Endodermal cell (in vitro differentiated cells): ENCODE data around the gene VCP. TPM values are rescaled to one million over a fixed set of nuclear protein-coding genes. Genes with fewer than 3 reads are reported as not detected.

Experiments
- DNase-seq: peaks from one replicate; pipeline ENCODE4 v3.0.0-alpha.2; 2017
- H3K27ac ChIP-seq: 2 replicates; pipeline ENCODE4 v1.5.1; 2013; ENCODE audit warnings: mild to moderate bottlenecking, low read depth, low read length, moderate library complexity
- H3K27me3 ChIP-seq: 2 replicates; pipeline ENCODE4 v1.6.1; 2013; ENCODE audit warnings: mild to moderate bottlenecking, low read length, moderate library complexity; ENCODE audit not compliant: insufficient read depth, control insufficient read depth, poor library complexity, severe bottlenecking
- H3K36me3 ChIP-seq: 2 replicates; pipeline ENCODE4 v1.7.0; 2013; ENCODE audit warnings: mild to moderate bottlenecking, low read length, moderate library complexity; ENCODE audit not compliant: control insufficient read depth, insufficient read depth
- H3K4me1 ChIP-seq: one replicate; pipeline ENCODE4 v1.7.0; 2013; ENCODE audit warnings: low read length; ENCODE audit not compliant: control insufficient read depth, insufficient read depth
- H3K4me3 ChIP-seq: 2 replicates; pipeline ENCODE4 v1.5.1; 2013; ENCODE audit warnings: mild to moderate bottlenecking, low read length, moderate library complexity
- H3K9ac ChIP-seq: 2 replicates; pipeline ENCODE4 v1.6.1; 2013; ENCODE audit warnings: mild to moderate bottlenecking, low read length, moderate library complexity; ENCODE audit not compliant: poor library complexity, severe bottlenecking; ENCODE audit errors: extremely low read depth
- H3K9me3 ChIP-seq: 2 replicates; pipeline ENCODE4 v1.6.1; 2013; ENCODE audit warnings: mild to moderate bottlenecking, low read length, moderate library complexity; ENCODE audit not compliant: control insufficient read depth
- H3K27ac Mint-ChIP-seq: 2 replicates; pipeline ENCODE4 v1.8.0; 2020; ENCODE audit warnings: mixed read lengths
- H3K27me3 Mint-ChIP-seq: 2 replicates; pipeline ENCODE4 v1.8.0; 2021; ENCODE audit warnings: mild to moderate bottlenecking, mixed read lengths; ENCODE audit not compliant: insufficient read depth
- H3K36me3 Mint-ChIP-seq: 2 replicates; pipeline ENCODE4 v1.8.0; 2020; ENCODE audit warnings: low read depth, mixed read lengths
- H3K4me1 Mint-ChIP-seq: 2 replicates; pipeline ENCODE4 v1.8.0; 2020; ENCODE audit warnings: mixed read lengths
- H3K4me3 Mint-ChIP-seq: 2 replicates; pipeline ENCODE4 v1.8.0; 2020; ENCODE audit warnings: mild to moderate bottlenecking, moderate library complexity, mixed read lengths
- H3K9me3 Mint-ChIP-seq: 2 replicates; pipeline ENCODE4 v1.8.0; 2020; ENCODE audit warnings: mild to moderate bottlenecking, mixed read lengths
- CTCF ChIP-seq: fragments of 200-600 bp; sonication (generic); conservative IDR thresholded peaks from 2 replicates; pipeline ENCODE4 v1.5.0; 2021; ENCODE audit warnings: antibody characterized with exemption, mild to moderate bottlenecking
- WGBS, 2 experiments: methylation state at CpG; one replicate each; pipeline versions ENCODE4 v1.1.5 to v1.1.7; 2013; ENCODE audit warnings: missing lambda C conversion rate in 2 of 2, mixed read lengths in 1 of 2; ENCODE audit not compliant: insufficient coverage in 1 of 2, insufficient read length in 1 of 2; 5-methylcytosine and 5-hydroxymethylcytosine counted together
- total RNA-seq, 2 donors: library from RNA; stranded (reverse); fragmentation: NEBNext Ultra II Directional in 1 of 2; extraction: Animal tissue kit (Norgen Biotek cat#: 25700) in 1 of 2; gene quantifications; 2 replicates in 1 of 2; 3 replicates in 1 of 2; pipeline ENCODE4 v1.2.1, GENCODE V29; 2021

VCP gene
- total RNA-seq, 2 donors from 2014 or later = 497 to 510 TPM

- TF ChIP-seq CTCF = peak; percentile 68
- Mint-ChIP-seq H3K4me1 (peaks cover 28% of the 10 kb centered on the region), H3K36me3 (peaks cover 70% of the 10 kb centered on the region), H3K4me3 (peak overlapping the region; percentile 97), H3K27ac (peak overlapping the region; percentile 98), H3K9me3 (no peaks in the 10 kb centered on the region), H3K27me3 (no peaks in the 10 kb centered on the region)
- WGBS, 2 experiments = 0% methylated on average over 35 to 79 of the region's 79 CpGs
- Histone ChIP-seq H3K4me1 (no peaks in the 10 kb centered on the region), H3K9me3 (no peaks in the 10 kb centered on the region), H3K27ac (peak overlapping the region; percentile 99), H3K9ac (peak overlapping the region; percentile 99), H3K4me3 (peak overlapping the region; percentile 100), H3K27me3 (no peaks in the 10 kb centered on the region), H3K36me3 (peaks cover 80% of the 10 kb centered on the region)
- DNase-seq = peak; percentile 92
Observed at GRCh38 chr9:35071814-35072460, 488 bp downstream of the VCP start.

GRCh38 chr9:35070823-35071813 is 1.3 kb downstream of the VCP start:
- Mint-ChIP-seq H3K27me3 (no peaks in the 10 kb centered on the region), H3K4me3 (peak overlapping the region; percentile 97), H3K4me1 (peaks cover 28% of the 10 kb centered on the region), H3K9me3 (no peaks in the 10 kb centered on the region), H3K27ac (peak overlapping the region; percentile 98), H3K36me3 (peaks cover 73% of the 10 kb centered on the region)
- no peak for TF ChIP-seq CTCF
- Histone ChIP-seq H3K4me3 (peak overlapping the region; percentile 100), H3K36me3 (peaks cover 80% of the 10 kb centered on the region), H3K9me3 (no peaks in the 10 kb centered on the region), H3K4me1 (no peaks in the 10 kb centered on the region), H3K9ac (peak overlapping the region; percentile 99), H3K27me3 (no peaks in the 10 kb centered on the region), H3K27ac (peak overlapping the region; percentile 99)
- no peak for DNase-seq
- WGBS, 2 experiments = 2 to 4% methylated on average over 18 to 20 of the region's 20 CpGs

- TF ChIP-seq CTCF = no peak
- no peak for DNase-seq
- peaks cover 28% of the 10 kb centered on the region for H3K4me1 Mint-ChIP-seq
- Histone ChIP-seq H3K27me3 (no peaks in the 10 kb centered on the region), H3K4me3 (peak overlapping the region; percentile 100), H3K36me3 (peaks cover 80% of the 10 kb centered on the region), H3K4me1 (no peaks in the 10 kb centered on the region), H3K27ac (no peak overlapping the region), H3K9ac (no peak overlapping the region), H3K9me3 (no peaks in the 10 kb centered on the region)
- 86 to 90% methylated on average over 3 to 4 of the region's 4 CpGs for WGBS, 2 experiments
- peak overlapping the region; percentile 97 for H3K4me3 Mint-ChIP-seq
- H3K36me3 Mint-ChIP-seq = peaks cover 70% of the 10 kb centered on the region
- no peaks in the 10 kb centered on the region for H3K9me3 Mint-ChIP-seq
- H3K27me3 Mint-ChIP-seq = no peaks in the 10 kb centered on the region
- peak overlapping the region; percentile 70 for H3K27ac Mint-ChIP-seq
Observed at GRCh38 chr9:35069020-35069419, 3.4 kb downstream of the VCP start.
